ENCODE data around the gene PLP2.
"Not testable (repeated sequence)": the region's sequence is repeated elsewhere in the genome, so short reads cannot be mapped to it uniquely, and the experiment has no call there.

Gene PLP2, protein sequence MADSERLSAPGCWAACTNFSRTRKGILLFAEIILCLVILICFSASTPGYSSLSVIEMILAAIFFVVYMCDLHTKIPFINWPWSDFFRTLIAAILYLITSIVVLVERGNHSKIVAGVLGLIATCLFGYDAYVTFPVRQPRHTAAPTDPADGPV

DNA sequence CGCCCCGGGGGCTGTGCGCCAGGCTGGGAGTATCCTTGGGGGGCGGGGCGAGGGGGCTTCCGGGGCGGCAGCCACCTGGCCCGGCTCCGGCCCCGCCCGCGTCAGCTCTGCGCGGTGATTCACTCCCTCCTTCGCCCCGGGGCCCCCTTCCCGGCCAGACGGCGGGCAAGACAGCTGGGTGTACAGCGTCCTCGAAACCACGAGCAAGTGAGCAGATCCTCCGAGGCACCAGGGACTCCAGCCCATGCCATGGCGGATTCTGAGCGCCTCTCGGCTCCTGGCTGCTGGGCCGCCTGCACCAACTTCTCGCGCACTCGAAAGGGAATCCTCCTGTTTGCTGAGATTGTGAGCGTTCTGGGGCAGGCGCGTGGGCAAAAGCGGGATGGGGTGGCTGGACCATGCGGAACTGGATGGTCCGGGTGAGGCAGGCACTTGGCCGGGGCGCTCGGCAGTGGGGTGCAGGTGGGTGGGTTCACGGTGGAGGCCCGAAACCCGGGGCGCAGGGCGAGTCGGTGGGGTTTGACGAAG, at the start of gene PLP2:
PLP2 (plus strand) TSS at position 147 of the 528 bp plus-strand sequence; CDS start at position 250, 103 bp downstream.
- DNase-seq: peak; percentile 1

DNA sequence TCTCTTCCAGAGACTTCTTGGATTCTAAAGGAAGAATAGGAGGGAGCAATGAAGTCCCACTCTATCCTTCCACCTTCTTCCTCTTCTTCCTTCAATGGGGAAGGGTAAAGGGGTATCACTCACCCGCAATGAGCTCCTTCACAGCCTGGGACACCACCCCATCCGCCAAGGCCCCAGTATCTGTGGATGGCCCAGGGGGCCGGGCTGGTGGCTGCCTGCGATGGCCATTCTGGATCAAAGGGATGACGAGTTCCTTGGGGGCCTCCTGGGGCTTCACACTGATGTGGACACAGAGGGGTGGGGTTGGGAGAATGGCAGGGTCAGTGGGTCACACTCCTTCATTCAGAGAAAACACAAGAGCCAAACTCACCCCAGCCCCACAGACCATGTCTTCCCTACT, 49.2 kb upstream of the PLP2 start:
- DNase-seq: no peak

DNA sequence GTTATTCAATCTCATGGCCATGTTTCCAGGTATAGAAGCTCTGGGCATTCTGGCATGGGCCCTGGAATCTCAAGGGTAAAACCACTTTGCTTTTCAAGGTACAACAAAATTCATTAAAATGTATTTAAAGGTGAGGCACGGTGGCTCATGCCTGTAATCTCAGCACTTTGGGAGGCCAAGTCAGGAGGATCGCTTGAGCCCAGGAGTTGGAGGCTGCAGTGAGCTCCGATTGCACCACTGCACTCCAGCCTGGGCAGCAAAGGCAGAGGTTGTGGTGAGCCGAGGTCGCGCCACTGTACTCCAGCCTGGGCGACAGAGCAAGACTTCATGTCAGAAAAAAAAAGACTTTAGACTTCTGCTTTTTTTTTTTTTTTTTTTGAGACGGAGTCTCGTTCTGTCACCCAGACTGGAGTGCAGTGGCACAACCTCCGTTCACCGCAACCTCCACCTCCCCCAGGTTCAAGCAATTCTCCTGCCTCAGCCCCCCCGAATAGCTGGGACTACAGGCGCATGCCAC, 43.9 kb upstream of the PLP2 start:
- DNase-seq: not testable (repeated sequence)

DNA sequence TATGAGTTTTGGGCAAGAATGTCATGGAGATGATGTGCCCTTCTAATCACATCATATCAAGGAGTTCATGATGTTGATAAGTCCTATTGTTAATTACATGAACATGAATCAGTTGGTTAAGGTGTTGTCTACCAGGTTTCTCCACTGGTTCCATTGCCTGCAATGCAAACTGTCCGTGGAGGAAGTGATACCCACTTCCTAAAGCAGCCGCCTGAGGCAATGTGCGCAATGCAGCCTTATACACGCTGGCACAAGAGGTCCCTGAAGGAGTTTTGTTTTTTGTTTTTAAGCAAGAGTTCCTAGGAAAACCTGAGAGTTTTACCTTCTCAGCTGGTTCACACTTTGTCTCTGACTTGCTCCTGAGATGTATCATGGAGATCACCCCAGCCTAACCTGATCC, 42.3 kb upstream of the PLP2 start:
- no peak for DNase-seq

DNA sequence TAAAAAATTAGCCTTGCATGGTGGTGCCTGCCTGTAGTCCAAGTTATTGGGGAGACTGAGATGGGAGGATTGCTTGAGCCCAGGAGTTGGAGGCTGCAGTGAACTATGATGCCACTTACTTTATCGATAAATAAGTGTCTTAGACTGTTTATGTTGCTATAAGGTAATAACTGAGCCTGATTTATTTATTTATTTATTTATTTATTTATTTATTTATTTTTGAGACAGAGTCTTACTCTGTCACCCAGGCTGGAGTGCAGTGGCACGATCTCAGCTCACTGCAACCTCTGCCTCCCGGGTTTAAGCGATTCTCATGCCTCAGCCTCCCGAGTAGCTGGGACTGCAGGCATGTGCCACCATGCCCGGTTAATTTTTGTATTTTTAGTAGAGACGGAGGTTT, 39.4 kb upstream of the PLP2 start:
- DNase-seq: not testable (repeated sequence)

DNA sequence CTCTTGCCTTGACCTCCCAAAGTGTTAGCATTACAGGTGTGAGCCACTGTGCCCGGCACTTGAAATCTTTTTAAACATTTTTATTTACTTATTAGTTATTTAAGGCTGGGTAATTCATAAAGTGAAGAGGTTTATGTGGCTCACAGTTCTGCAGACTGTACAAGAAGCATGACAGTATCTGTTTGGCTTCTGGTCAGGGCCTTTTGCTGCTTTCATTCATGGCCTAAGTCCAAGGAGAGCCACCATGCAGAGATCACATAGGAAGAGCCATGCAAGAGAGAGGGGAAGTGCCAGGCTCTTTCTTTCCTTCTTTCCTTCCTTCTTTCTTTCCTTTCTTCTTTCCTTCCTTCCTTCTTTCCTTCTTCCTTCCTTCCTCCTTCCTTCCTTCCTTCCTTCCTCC, 37.9 kb upstream of the PLP2 start:
- DNase-seq: no peak

DNA sequence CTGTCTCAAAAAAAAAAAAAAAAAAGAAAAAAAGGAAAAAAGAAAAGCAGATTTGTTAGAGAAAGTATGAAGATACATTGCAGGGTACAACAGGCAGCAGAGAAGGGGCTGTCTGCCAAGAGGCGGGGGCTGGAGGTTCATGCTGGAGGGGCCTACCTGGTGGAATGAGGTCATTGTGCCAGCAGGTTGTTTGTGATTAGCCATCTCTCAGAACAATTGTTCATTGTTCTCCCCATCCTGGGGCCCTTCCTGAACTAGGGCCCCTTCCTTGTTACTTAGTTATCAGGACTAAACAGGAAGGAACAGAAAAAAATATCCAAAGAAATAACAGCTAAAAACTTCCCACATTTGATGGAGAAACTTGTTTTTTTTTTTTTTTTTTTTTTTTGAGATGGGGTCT, 34.2 kb upstream of the PLP2 start:
- DNase-seq: no peak

DNA sequence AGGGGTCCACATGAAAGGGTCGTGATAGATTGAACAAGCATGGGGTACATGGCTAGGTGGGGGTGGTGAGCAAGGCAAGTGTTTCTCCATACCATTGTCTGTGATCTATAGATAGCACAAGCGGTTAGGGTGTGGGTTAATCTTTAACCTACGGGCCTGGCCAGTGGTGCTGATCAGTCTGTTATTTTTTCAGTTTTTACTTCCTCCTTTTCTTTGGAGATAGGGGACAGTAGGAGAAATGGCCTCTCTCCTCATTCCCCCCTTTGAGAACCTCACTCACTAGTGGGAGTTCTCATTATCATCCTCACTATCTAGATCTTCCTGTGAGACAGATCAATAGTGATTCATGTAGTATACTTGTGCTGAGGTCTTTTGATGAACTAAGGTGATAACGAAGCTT, 32.0 kb upstream of the PLP2 start:
- no peak for DNase-seq

DNA sequence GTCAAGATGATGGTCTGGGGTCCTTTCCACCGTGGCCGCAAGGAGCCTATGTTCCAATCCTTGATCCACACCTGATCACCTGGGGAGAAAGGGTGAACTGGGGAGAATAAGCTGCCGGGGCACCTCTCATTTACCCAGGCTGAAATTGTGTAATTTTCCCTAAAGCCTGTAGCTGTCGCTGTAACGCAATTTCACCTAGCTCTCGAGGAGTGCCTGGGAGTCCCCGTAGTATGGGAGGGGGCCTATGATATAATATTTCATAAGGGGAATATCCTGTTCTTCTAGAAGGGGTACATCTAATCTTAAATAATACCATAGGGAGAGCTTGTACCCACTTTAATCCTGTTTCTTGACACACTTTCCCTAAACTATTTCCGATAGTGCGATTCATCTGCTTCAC, 29.4 kb upstream of the PLP2 start:
- not testable (repeated sequence) for DNase-seq

DNA sequence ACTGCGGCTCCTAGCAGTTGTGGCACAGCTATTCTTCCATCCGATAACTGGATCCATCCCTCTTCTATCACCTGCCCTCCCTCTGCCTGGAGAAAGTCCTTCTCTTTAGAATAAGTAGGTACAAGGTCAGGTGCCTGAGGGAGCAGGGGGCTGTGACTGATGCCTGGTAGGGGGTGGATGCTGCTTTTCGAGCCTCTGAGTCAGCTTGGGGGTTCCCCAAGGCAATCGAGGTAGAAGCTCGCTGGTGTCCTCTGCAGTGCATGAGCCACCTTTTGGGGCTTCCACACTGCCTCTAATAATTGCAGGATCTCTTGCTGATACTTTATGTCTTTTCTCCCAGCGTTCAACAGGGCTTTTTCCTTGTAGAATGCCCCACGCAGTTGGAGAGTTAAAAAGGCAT, 28.5 kb upstream of the PLP2 start:
- DNase-seq: not testable (repeated sequence)

DNA sequence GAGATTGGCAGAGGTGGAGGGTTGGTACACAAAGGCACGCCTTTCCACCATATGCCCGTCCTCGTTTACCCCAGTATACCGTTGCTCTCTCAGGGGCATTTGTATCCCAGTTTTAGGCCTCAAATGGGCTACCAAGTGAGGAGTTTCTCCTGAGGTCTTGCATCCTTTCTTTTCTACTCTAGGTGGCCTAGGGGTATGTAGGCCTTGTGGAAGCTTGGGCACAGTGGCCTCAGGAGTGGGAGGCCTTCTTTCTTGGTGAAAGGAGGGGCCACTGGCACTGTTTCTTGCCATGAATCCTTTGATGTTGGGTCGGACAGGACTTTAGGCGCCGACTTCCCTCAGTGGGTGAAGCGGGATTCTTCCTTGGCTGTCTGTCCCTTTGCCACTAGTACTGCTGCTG, 24.4 kb upstream of the PLP2 start:
- DNase-seq: no peak

DNA sequence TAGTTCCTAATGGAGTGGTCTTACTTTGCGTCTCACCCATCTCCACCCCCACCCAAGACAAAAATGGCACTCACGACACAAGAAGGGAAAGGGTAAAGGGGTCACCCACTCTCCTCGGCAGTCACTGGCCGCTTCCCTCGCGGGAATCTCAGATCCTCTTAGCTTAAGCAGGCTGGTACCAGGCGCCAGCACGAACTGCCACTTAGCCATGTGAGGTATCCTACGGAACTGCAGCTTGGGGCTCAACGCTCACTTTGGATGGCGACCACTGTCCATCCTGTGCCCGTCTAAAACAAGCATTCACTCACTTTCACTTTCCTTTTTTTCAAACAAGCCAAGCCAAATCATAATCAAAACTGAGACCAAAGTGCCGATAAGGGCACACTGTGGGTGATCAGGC, 23.8 kb upstream of the PLP2 start:
- no peak for DNase-seq

DNA sequence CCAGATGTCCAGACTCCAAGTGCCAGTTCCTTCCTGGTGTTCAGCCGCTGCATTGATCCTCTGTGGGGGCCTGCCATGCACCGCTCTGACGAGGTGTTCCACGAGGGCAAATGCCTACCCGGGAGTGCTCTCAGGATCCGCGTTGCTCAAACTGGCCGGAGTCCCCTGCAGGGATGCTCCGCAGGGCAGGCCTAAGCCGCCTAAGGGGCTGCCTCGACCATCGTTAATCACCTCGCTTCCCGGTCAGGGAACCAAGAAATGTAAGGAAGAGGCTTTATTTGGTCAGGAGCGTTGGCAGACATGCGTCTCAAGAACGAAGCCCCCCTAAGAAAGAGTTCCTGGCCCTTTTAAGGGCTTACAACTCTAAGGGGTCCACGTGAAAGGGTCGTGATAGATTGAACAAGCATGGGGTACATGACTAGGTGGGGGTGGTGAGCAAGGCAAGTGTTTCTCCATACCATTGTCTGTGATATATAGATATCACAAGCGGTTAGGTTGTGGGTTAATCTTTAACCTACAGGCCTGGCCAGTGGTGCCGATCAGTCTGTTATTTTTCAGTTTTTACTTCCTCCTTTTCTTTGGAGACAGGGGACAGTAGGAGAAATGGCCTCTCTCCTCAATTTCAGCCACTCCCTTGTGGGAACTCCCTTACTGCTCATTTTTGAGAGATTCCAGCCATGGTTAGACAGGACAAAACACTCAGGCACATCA, 23.2 kb upstream of the PLP2 start:
- DNase-seq: not testable (repeated sequence)

DNA sequence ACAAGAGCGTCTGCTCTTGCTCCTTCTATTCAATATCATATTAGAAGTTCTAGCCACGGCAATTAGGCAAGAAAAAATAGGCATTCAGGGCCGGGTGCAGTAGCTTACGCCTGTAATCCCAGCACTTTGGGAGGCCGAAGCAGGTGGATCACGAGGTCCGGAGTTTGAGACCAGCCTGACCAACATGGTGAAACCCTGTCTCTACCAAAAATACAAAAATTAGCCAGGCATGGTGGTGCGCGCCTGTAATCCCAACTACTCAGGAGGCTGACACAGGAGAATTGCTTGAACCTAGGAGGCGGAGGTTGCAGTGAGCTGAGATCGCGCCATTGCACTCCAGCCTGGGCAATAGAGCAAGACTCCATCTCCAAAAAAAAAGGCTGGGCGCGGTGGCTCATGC, 22.4 kb upstream of the PLP2 start:
- not testable (repeated sequence) for DNase-seq

DNA sequence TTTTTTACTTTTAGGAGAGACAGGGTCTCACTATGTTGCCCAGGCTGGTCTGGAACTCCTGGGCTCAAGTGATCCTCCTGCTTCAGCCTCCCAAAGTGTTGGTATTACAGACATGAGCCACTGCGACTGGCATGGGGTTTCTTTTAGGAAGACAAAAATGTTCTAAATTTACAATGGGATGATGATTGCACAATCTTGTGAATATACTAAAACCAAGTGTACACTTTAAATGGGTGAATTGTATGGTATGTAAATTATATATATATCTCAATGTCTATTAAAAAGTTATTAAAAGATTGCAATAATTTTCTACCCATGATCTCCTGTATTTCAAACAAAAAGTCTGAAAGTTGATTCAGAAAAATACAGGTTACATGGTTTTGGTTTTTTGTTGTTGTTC, 18.2 kb upstream of the PLP2 start:
- no peak for DNase-seq

DNA sequence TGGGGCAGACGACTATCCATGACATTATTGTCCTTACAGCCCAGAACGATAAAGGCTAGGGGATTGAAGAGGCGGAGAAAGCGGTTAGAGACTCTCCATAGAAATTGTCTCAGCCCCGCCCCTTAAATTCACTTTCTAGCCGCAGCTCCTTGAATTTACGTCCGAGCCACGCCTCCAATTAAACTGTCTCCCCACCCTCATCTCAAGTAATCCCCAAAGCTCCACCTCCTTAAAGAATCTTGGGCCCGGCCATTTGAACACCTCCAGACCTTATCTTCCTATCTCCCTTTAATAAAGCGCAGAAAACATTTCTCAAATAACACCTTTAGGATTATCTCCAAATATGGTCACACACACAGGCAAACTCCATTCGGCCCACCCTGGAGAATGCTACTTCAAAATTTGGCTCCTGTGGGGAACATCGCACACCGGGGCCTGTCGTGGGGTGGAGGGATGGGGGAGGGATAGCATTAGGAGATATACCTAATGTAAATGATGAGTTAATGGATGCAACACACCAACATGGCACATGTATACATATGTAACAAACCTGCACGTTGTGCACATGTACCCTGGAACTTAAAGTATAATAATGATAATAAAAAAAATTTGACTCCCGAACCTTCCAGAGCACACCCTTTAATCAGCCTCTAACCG, 16.3 kb upstream of the PLP2 start:
- no peak for DNase-seq

DNA sequence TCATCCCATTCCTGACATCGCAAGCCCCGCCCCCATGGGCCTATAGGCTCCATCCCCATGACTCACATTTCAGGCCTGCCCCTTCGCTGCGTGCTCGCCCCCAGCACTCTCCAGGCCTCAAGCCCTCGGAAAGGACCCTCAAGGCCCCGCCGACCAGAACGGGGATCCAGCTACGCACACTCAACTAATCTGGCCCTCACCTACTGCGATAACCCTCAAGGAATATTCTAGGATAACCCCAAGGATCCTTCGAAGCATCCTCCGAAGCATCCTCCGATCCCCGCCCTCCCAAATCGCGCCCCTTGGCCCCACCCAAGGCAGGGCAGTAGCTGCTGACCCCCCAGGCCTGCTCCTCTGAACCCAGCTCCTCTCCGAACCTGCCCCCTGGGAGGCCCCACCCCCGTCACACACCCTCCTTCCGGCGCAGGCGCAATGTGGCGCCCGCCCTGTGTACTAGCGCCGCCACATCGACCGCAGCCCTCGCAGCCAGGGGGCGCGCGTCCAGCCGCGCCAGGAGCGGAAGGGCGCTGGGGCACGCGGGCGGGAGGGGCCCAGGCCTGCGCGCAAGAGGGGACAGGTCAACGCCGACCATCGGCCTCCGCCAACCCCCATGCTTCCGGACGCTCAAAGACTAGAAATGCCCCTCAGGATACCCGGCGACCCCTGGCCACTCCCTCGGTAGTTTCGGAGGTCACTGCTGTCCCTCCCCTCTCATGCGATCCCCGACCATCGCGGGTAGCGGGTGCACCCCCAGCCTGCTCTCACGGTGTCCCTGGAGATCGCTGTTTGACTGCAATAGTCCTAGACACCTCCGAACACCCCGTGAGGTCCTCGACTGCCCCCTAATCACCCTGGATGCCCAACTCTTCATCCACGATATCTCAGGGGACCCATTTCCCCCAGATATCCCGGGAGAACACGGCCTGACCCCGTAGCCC, 15.5 kb upstream of the PLP2 start:
- peak; percentile 26 for DNase-seq

DNA sequence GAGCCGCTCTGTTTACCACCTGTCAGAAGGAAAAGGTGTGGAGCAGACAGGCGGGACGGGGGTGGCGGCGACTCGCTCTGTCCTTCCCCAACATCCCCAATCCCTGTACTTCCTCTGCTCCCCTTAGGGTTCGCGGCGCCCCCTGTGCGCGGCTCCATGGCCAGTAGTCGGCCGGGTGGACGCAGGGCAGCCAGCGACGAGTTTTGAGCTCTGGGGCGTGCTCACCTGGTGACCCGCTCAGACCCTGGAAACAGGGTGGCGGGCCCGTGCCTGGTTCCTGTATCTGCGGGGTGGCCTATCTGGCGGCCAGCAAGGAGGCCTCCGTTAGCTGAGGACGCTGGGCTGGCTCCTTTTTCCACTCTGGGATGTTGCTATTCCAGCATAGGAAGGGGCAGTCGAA, 14.5 kb upstream of the PLP2 start:
- DNase-seq: no peak

DNA sequence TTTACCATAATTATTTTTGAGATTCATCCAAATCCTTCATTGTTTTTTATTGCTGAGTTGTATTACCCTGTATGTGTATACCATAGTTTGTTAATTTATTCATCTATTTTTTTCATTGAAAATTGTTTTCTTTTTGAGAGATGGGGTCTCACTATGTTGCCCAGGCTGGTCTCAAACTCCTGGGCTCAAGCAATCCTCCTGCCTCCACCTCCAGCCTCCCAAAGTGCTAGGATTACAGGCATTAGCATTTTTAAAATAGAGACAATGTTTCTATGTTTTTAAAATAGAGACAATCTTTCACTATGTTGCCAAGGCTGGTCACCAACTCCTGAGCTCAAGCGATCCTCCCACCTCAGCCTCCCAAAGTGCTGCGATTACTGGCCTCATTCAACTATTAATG, 10.8 kb upstream of the PLP2 start:
- DNase-seq: no peak

DNA sequence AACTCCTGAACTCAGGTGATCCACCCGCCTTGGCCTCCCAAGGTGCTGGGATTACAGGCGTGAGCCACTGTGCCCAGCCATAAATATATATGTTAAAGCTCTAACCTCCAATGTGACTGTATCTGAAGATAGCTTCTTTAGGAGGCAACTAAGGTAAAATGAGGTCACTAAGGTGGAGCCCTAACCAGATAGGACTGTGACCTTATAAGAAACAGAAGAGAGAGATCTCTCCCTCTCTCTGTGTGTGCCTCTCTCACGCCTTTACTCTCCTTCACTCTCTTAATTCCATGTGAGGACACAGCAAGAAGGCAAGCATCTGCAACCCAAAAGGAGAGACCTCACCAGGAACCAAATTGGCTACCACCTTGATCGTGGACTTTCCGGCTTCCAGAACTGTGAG, 10.1 kb upstream of the PLP2 start:
- no peak for DNase-seq

DNA sequence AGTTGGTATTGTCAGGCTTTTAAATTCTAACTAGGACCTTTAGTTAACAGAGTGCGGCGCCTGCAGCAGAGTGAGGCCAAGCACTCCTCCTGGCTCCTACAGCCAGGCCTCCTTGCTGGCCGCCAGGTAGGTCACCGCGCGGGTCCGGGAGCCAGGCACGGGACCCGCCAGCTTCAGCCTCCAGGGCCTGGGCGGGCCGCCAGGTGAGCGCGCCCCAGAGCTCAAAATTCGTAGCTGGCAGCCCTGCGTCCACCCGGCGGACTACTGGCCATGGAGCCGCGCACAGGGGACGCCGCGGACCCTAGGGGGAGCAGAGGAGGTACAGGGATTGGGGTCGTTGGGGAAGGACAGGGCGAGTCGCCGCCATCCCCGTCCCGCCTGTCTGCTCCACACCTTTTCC, 9.1 kb upstream of the PLP2 start, which contains the start of gene MAGIX:
MAGIX (plus strand) TSS at position 139 of the 400 bp plus-strand sequence; CDS start at position 271, 132 bp downstream.
- no peak for DNase-seq

DNA sequence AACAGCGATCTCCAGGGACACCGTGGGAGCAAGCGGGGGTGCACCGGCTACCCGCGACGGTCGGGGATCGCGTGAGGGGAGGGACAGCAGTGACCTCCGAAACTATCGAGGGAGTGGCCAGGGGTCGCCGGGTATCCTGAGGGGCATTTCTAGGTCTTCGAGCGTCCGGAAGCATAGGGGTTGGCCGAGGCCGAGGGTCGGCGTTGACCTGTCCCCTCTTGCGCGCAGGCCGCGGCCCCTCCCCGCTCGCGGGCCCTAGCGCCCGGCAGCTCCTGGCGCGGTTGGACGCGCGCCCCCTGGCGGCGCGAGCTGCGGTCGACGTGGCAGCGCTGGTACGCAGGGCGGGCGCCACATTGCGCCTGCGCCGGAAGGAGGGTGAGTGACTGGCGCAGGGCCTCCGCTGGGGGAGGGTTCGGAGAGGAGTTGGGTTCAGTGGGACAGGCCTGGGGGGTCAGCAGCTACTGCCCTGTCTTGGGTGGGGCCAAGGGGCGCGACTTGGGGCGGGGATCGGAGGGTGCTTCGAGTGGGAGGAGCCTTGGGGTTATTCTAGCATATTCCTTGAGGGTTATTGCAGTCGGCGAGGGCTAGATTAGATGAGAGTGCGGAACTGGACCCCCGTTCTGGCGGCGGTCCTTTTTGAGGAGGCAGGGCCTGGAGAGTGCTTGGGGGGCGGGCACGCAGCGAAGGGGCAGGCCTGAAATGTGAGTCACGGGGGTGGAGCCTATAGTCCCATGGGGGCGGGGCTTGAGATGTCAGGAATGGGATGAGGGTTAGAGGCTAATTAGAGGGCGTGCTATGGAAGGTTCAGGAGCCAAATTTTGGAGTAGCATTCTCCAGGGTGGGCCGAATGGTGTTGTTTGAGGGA, 7.9 kb upstream of the PLP2 start:
- DNase-seq: peak; percentile 46
